ENCODE results near the gene PCDHGB4.

- TF ChIP-seq CTCF (conservative IDR thresholded peaks at IDR 0.05; ENCODE audit: low read length) (no peak), EZH2phosphoT487 (IDR thresholded peaks at IDR 0.05; ENCODE audit: borderline replicate concordance, low read depth, low read length) (no peak)
Observed at GRCh38 chr5:141389153-141390042, 1.9 kb downstream of the PCDHGB4 start.
